ENCODE data around the gene C19orf85.
A peak's percentile ranks its signal among the peaks of the same experiment; 100 is the strongest.

The C19orf85 gene

GRCh38 chr19:55419624-55420236, 44.8 kb downstream of the C19orf85 start:
- Histone ChIP-seq H3K4me3 (no peak overlapping the region), H3K27me3 (peaks cover 0 to 56% of the 10 kb centered on the region in 2 donors), H3K36me3 (no peaks in the 10 kb centered on the region), H3K4me1 (no peaks in the 10 kb centered on the region), H3K9me3 (no peaks in the 10 kb centered on the region), H3K27ac (no peak overlapping the region)
- DNase-seq: no peak
- TF ChIP-seq CTCF (IDR thresholded peaks at IDR 0.05): no peak
- intact Hi-C loops (cut with DNase I; ENCODE audit: low total_unique reads): loop anchor here (10.0 kb wide), 1 partner anchor 125 kb away; no protein-coding TSS in a partner anchor

GRCh38 chr19:55419103-55419502, 45.4 kb downstream of the C19orf85 start:
- Histone ChIP-seq H3K4me1 (no peaks in the 10 kb centered on the region), H3K27ac (no peak overlapping the region), H3K4me3 (no peak overlapping the region), H3K36me3 (no peaks in the 10 kb centered on the region), H3K9me3 (no peaks in the 10 kb centered on the region), H3K27me3 (peaks cover 0 to 50% of the 10 kb centered on the region in 2 donors)
- no peak for TF ChIP-seq CTCF (IDR thresholded peaks at IDR 0.05)
- intact Hi-C loops (cut with DNase I; ENCODE audit: low total_unique reads): loop anchor here (10.0 kb wide), 1 partner anchor 124 kb away; no protein-coding TSS in a partner anchor
- DNase-seq: no peak

GRCh38 chr19:55418185-55418584, 46.4 kb downstream of the C19orf85 start:
- Histone ChIP-seq H3K27ac (no peak overlapping the region), H3K36me3 (no peaks in the 10 kb centered on the region), H3K4me1 (no peaks in the 10 kb centered on the region), H3K9me3 (no peaks in the 10 kb centered on the region), H3K4me3 (no peak overlapping the region), H3K27me3 (peaks cover 0 to 44% of the 10 kb centered on the region in 2 donors)
- intact Hi-C loops (cut with DNase I; ENCODE audit: low total_unique reads): loop anchor here (10.0 kb wide), 1 partner anchor 123 kb away; no protein-coding TSS in a partner anchor
- peak; percentile 47 to 48 for TF ChIP-seq CTCF (IDR thresholded peaks at IDR 0.05)
- no peak for DNase-seq

Measured in tibial artery (tissue), 4 donors.